Stomach smooth muscle (tissue), 2 donors: Measurements from ENCODE around the gene STK25.
"Not testable (repeated sequence)": the region's sequence is repeated elsewhere in the genome, so short reads cannot be mapped to it uniquely, and the experiment has no call there.

ENCODE experiments used
- H3K27ac ChIP-seq: one replicate; pipeline ENCODE4 v1.7.0; 2013; ENCODE audit warnings: mild to moderate bottlenecking, low read length, inconsistent platforms
- H3K27me3 ChIP-seq, 2 donors: one replicate each; pipeline ENCODE4 v1.7.0; 2013; ENCODE audit warnings: low read length in 2 of 2; ENCODE audit not compliant: insufficient read depth in 2 of 2, control insufficient read depth in 1 of 2
- H3K36me3 ChIP-seq, 2 donors: one replicate each; pipeline ENCODE4 v1.7.0; 2013; ENCODE audit warnings: low read length in 2 of 2; ENCODE audit not compliant: control insufficient read depth in 2 of 2, insufficient read depth in 2 of 2
- H3K4me1 ChIP-seq: one replicate; pipeline ENCODE4 v1.7.0; 2013; ENCODE audit warnings: low read length; ENCODE audit not compliant: control insufficient read depth, insufficient read depth
- H3K4me3 ChIP-seq, 2 donors: one replicate each; pipeline ENCODE4 v1.7.0; 2013; ENCODE audit warnings: low read length in 2 of 2
- H3K9ac ChIP-seq, 2 donors: one replicate each; pipeline ENCODE4 v1.7.0; 2013; ENCODE audit warnings: low read length in 2 of 2, mild to moderate bottlenecking in 1 of 2
- H3K9me3 ChIP-seq, 2 donors: one replicate each; pipeline ENCODE4 v1.7.0; 2013; ENCODE audit warnings: low read length in 2 of 2; ENCODE audit not compliant: control insufficient read depth in 2 of 2
- donor health status: healthy.
- donor health status: Pancreatic carcinoma.

Gene STK25

GRCh38 chr2:241507430-241508239 lies 749 bp downstream of the STK25 start:
- no peaks in the 10 kb centered on the region for H3K27me3 ChIP-seq
- peak overlapping the region; percentile 60 to 77 for H3K9ac ChIP-seq
- no peaks in the 10 kb centered on the region for H3K9me3 ChIP-seq
- H3K36me3 ChIP-seq, result peaks cover 0 to 10% of the 10 kb centered on the region in 2 donors
- peaks cover 34% of the 10 kb centered on the region for H3K4me1 ChIP-seq
- H3K27ac ChIP-seq, result no peak overlapping the region
- H3K4me3 ChIP-seq, result peak overlapping the region; percentile 69 to 86

- Histone ChIP-seq H3K4me3 (peak overlapping the region; percentile 69 to 86), H3K36me3 (peaks cover 0 to 10% of the 10 kb centered on the region in 2 donors), H3K9me3 (no peaks in the 10 kb centered on the region), H3K27me3 (no peaks in the 10 kb centered on the region), H3K4me1 (peaks cover 34% of the 10 kb centered on the region), H3K9ac (peak overlapping the region in 1 of 2 donors; percentile 21), H3K27ac (no peak overlapping the region)
Measured at GRCh38 chr2:241506793-241507429, 1.5 kb downstream of the STK25 start.

DNA sequence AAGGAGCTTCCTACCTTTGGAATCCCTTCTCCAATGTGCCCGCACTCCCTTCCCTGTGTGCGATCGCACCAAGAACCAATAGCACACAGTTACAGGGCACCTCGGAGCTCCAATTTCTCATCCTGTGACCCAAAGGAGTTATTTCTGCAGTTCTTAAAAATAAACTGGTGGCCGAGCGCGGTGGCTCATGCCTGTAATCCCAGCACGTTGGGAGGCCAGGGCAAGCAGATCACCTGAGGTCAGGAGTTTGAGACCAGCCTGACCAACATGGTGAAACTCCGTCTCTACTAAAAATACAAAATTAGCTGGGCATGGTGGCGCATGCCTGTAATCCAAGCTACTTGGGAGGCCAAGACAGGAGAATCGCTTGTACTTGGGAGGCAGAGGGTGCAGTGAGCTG lies 2.1 kb downstream of the STK25 start:
- H3K9me3 ChIP-seq, H3K4me3 ChIP-seq, H3K9ac ChIP-seq, H3K36me3 ChIP-seq, H3K27ac ChIP-seq, H3K27me3 ChIP-seq: not testable (repeated sequence)
- peaks cover 34% of the 10 kb centered on the region for H3K4me1 ChIP-seq

- Histone ChIP-seq H3K4me3 (no peak overlapping the region), H3K36me3 (peaks cover 6 to 9% of the 10 kb centered on the region in 2 donors), H3K4me1 (peaks cover 34% of the 10 kb centered on the region), H3K27ac (no peak overlapping the region), H3K9me3 (no peaks in the 10 kb centered on the region), H3K27me3 (no peaks in the 10 kb centered on the region), H3K9ac (no peak overlapping the region)
Measured at GRCh38 chr2:241505781-241506201, 2.6 kb downstream of the STK25 start.

- no peak overlapping the region for H3K4me3 ChIP-seq
- peak overlapping the region in 1 of 2 donors; percentile 9 for H3K9ac ChIP-seq
- peaks cover 34% of the 10 kb centered on the region for H3K4me1 ChIP-seq
- H3K36me3 ChIP-seq, result peaks cover 6 to 10% of the 10 kb centered on the region in 2 donors
- no peaks in the 10 kb centered on the region for H3K9me3 ChIP-seq
- no peaks in the 10 kb centered on the region for H3K27me3 ChIP-seq
- no peak overlapping the region for H3K27ac ChIP-seq
Measured at GRCh38 chr2:241505086-241505780, 3.2 kb downstream of the STK25 start.

DNA sequence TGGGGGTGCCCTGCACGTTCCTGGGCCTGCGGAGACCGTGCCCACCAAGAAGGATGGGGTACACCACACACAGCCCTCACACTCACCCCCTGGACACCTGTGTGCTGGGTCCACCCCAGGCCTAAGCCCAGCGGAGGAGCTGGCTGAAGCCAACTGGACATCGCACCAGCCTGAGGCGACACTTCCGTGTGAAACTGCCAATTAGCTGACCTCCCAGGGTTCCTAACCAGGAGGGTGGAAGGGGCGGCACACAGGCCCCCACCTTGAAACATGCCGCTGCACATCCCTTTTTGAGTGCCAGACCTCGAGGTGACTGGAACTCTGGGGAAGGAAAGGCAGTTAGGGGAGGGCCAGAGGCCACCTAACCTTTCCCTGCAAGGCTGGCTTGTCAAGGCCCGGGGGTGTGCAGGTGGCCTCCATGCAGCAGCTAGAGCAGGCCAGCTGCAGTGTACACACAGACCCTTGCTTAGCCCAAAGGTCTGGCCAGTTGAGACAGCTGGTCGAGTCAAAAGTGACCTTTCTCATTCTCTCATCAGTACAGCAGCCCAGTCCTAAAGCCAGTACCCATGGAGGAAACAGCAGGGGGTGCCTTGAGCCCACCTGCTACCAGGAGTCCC lies 4.5 kb downstream of the STK25 start:
- Histone ChIP-seq H3K4me1 (peaks cover 26% of the 10 kb centered on the region), H3K27ac (no peak overlapping the region), H3K27me3 (no peaks in the 10 kb centered on the region), H3K9ac (no peak overlapping the region), H3K9me3 (no peaks in the 10 kb centered on the region), H3K36me3 (peaks cover 6 to 14% of the 10 kb centered on the region in 2 donors), H3K4me3 (no peak overlapping the region)

DNA sequence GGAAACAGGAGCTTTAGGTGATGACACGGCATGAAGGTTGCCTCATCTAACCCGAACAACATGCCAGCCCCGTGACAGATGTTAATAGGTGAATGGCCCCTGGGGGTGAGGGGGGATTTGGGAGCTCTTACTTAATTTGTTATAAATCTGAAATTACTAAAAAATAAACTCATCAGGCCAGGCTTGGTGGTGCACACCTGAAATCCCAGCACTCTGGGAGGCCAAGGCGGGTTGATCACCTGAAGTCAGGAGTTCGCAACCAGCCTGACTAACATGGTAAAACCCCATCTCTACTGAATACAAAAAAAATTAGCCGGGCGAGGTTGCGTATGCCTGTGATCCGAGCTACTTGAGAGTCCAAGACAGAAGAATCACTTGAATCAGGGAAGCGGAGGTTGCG lies 6.1 kb downstream of the STK25 start:
- H3K36me3 ChIP-seq, result peaks cover 6 to 19% of the 10 kb centered on the region in 2 donors
- H3K9me3 ChIP-seq, result no peaks in the 10 kb centered on the region
- no peak overlapping the region for H3K27ac ChIP-seq

DNA sequence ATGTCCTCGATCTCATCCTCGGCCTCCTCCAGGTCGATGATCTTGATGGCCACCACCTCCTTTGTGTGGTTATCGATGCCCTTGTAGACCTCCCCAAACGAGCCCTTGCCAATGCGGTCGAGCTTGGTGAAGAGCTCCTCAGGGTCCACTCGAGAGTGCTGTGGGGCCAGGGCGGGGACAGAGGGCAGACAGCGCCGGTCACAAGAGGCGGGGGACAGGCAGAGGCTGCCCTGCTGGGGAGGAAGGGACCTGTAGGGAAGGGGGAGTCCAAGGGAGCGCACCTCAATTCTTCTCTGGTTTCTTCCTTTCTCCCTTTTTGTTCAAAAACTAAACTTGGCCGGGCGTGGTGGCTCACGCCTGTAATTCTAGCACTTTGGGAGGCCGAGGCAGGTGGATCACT lies 6.8 kb downstream of the STK25 start:
- peaks cover 10 to 25% of the 10 kb centered on the region in 2 donors for H3K36me3 ChIP-seq

More for the DNA sequence above, 6.1 kb downstream of the STK25 start:
- Histone ChIP-seq H3K27me3 (no peaks in the 10 kb centered on the region), H3K4me1 (peaks cover 18% of the 10 kb centered on the region), H3K4me3 (no peak overlapping the region), H3K9ac (no peak overlapping the region)

GRCh38 chr2:241501099-241501541 lies 7.3 kb downstream of the STK25 start:
- Histone ChIP-seq H3K9ac (no peak overlapping the region), H3K4me1 (peaks cover 11% of the 10 kb centered on the region), H3K27me3 (no peaks in the 10 kb centered on the region), H3K9me3 (no peaks in the 10 kb centered on the region), H3K27ac (no peak overlapping the region), H3K36me3 (peaks cover 10 to 28% of the 10 kb centered on the region in 2 donors), H3K4me3 (no peak overlapping the region)

More for the DNA sequence above, 6.8 kb downstream of the STK25 start:
- no peaks in the 10 kb centered on the region for H3K27me3 ChIP-seq
- peaks cover 11% of the 10 kb centered on the region for H3K4me1 ChIP-seq
- no peaks in the 10 kb centered on the region for H3K9me3 ChIP-seq
- no peak overlapping the region for H3K27ac ChIP-seq
- no peak overlapping the region for H3K9ac ChIP-seq
- H3K4me3 ChIP-seq, result no peak overlapping the region

GRCh38 chr2:241500431-241500975 lies 7.9 kb downstream of the STK25 start:
- Histone ChIP-seq H3K9me3 (no peaks in the 10 kb centered on the region), H3K27me3 (no peaks in the 10 kb centered on the region), H3K27ac (no peak overlapping the region), H3K36me3 (peaks cover 12 to 34% of the 10 kb centered on the region in 2 donors), H3K4me1 (peaks cover 8% of the 10 kb centered on the region), H3K4me3 (no peak overlapping the region), H3K9ac (no peak overlapping the region)
